ENCODE data around the gene GFRAL.
A peak's percentile ranks its signal among the peaks of the same experiment; 100 is the strongest.

The GFRAL gene

GRCh38 chr6:55433446-55434130, 106.3 kb downstream of the GFRAL start:
- DNase-seq (ENCODE audit: low spot score) = peak; percentile 8

DNA sequence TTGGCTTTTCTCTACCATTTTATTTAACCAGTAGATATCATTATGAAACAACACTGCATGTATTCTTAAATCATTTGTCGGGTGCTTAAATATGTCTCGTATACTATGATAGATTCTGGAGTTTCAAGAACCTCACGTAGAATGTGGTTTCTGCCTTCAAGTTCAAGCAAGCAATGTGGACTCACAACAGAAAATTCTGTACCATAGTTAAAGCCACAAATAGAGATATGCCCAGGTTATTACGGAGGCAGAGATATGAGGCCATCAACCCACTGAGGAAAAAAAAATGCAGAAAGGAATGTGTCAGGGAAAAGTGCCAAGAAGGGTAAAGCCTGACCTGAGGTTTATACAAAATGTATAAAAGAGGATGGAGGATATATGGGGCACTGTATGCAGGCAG, 109.9 kb downstream of the GFRAL start:
- no peak for DNase-seq (ENCODE audit: low spot score)

- DNase-seq (ENCODE audit: low spot score) = no peak
These were observed 110.9 kb downstream of the GFRAL start for GRCh38 chr6:55438203-55438602.

GRCh38 chr6:55443238-55444134, 116.2 kb downstream of the GFRAL start:
- DNase-seq (ENCODE audit: low spot score) = no peak

DNA sequence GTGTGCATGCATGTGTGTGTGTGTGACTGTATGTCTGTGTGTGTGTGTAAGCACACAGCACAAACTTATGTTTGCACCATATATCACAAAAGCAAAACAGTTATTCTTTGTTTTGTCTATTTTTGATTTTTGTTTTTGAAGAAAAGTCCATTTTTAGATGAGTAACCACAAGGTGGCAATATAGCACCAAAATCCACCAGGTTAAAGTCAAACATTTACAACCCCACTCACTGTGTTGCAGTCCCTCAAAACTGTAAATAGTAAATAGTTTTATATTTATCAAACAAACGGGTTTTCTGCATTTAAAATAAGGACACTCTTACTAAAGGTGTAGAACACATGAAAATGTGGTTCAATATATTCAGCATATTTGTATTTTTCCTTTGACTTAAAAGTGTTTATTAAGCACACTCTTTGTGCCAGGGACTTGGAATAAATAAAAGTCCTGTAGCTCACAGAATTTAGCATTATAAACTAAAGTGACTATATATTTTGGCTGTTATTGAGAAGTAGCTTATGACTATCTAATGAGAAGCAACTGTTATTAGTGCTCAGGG, 118.5 kb downstream of the GFRAL start:
- peak; percentile 11 for DNase-seq (ENCODE audit: low spot score)

DNA sequence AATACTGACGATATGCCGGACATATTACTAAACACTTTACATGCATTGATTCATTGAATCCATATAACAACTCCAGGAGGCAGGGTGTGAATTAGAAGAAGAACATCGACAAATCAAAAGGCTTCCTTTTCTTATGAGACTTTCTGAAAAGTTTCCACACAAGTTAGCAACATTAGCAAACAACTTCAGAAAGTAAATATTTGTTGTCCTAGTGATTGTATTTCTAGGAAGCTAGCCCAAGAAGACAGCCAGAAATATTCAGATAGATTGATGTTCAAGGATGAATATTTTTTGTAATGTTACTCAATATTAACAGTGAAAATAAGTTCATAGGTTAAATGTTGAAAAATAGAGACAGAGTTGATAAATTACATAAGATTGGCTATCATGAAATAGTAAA, 120.6 kb downstream of the GFRAL start:
- DNase-seq (ENCODE audit: low spot score) = no peak

GRCh38 chr6:55448451-55448850, 121.2 kb downstream of the GFRAL start:
- DNase-seq (ENCODE audit: low spot score) = no peak

- peak; percentile 7 for DNase-seq (ENCODE audit: low spot score)
These were observed 122.0 kb downstream of the GFRAL start for GRCh38 chr6:55449225-55449624.

- DNase-seq (ENCODE audit: low spot score) = no peak
These were observed 122.7 kb downstream of the GFRAL start for GRCh38 chr6:55450005-55450404.

Measured in iPS-NIHi11 (cell line).